Thyroid gland (tissue), 4 donors: ENCODE measurements around the gene LRMDA.

Source experiments
- CTCF ChIP-seq, 6 experiments: fragments of 200-600 bp in 3 of 6; fragments of 450-650 bp in 3 of 6; sonication (generic) in 3 of 6; IDR thresholded peaks; one replicate each; pipeline ENCODE4 v1.5.1; 2016 to 2019; ENCODE audit warnings: antibody characterized with exemption in 6 of 6, mild to moderate bottlenecking in 2 of 6, inconsistent platforms in 1 of 6, moderate library complexity in 1 of 6
- POLR2A ChIP-seq, 2 donors: fragments of 450-650 bp; IDR thresholded peaks; one replicate each; pipeline ENCODE4 v1.6.1; 2017; ENCODE audit warnings: antibody characterized with exemption in 2 of 2, mild to moderate bottlenecking in 2 of 2, moderate library complexity in 1 of 2

GRCh38 chr10:75858339-75858738 is 426.9 kb downstream of the LRMDA start:
- TF ChIP-seq CTCF (IDR thresholded peaks at IDR 0.05) = no peak
- TF ChIP-seq POLR2A (IDR thresholded peaks at IDR 0.05) = no peak
